Tibial nerve (tissue), 4 donors: ENCODE data around the gene CA9.

Experiments used
- CTCF ChIP-seq, 5 experiments: fragments of 200-600 bp in 3 of 5; fragments of 450-650 bp in 2 of 5; sonication (generic) in 3 of 5; IDR thresholded peaks; one replicate each; pipeline ENCODE4 v1.5.1; 2016 to 2019; ENCODE audit warnings: antibody characterized with exemption in 5 of 5, mild to moderate bottlenecking in 3 of 5, moderate library complexity in 2 of 5
- EP300 ChIP-seq, 2 donors: sonication (generic); formaldehyde crosslinking; IDR thresholded peaks; one replicate each; pipeline ENCODE4 v1.6.1; 2017; ENCODE audit warnings: antibody characterized with exemption in 2 of 2, mild to moderate bottlenecking in 1 of 2

- TF ChIP-seq CTCF (IDR thresholded peaks at IDR 0.05) (no peak), EP300 (IDR thresholded peaks at IDR 0.05) (peak in 1 of 2 donors; percentile 33)
These were observed 37.4 kb upstream of the CA9 start for GRCh38 chr9:35636135-35636876.
